GM19239 (cell line): ENCODE results near the gene FNDC3A.
A peak's percentile ranks its signal among the peaks of the same experiment; 100 is the strongest.
"Not testable (repeated sequence)": the region's sequence is repeated elsewhere in the genome, so short reads cannot be mapped to it uniquely, and the experiment has no call there.

Experiments
- DNase-seq: peaks from one replicate; pipeline ENCODE4 v3.0.0; 2011; ENCODE audit warnings: low spot score; ENCODE audit not compliant: insufficient read length
- FAIRE-seq: peaks from 2 replicates; lab custom pipeline; 2011; peaks lifted over from hg19 to GRCh38; lab: Jason Lieb, UNC

The FNDC3A gene

DNA sequence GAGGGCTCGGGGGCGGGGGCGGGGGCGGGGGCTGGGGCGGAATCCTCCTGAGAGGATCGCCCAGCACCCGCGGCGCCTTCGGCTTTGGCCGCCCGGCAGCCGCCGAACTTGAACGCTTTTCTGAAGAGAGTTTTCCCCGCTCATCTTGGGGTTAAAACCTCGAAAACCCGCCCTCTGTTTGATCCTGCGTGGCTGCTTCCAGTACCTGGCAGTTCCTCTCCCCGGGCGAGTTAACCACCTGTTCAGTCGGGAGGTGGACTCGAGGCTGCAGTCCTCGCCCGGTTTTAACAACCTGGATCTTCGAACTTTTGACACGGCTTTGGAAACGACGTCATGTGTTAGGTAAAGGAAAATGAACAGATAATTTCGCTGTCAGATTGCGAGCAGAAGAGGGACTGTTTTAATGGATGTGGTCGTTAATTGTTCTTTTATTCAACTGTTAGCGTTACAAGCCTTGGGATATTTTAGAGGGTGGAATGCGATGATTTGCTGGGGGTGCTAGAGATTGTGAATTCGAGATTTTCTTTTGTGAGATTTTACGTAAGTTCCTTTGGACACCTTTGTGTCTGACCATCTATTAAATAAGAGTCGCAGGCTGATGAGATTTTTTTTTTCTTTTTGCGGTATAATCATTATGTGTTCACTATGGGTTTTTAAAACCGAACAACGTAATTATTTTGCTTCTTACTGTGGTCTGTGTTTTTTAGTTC, 1.0 kb downstream of the FNDC3A start:
- DNase-seq (no peak), FAIRE-seq (peak; percentile 85)

GRCh38 chr13:48977286-48977625, 1.5 kb downstream of the FNDC3A start:
- peak; percentile 70 for FAIRE-seq

DNA sequence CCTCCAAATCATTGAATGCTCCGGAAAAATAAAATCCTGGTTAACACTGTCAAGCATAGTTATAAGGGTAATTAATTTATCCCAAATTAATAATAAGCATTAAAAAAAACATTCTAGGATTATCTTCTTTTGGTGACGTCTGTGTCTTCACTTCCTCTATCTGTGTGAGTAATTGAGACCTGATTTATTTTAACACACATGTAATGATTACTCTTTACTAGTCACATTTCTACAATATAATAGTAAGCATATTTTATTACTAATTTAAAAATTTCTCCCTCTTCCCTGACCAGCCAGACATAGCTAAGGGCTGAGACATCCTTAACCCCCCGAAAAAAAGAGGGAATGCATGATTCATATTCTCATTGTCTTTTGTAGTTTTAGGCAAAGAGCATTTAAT, 2.3 kb downstream of the FNDC3A start:
- peak; percentile 54 for FAIRE-seq

More at GRCh38 chr13:48977286-48977625, 1.5 kb downstream of the FNDC3A start:
- no peak for DNase-seq

GRCh38 chr13:48978942-48979601, 3.4 kb downstream of the FNDC3A start:
- no peak for FAIRE-seq
- no peak for DNase-seq

More for the DNA sequence above, 2.3 kb downstream of the FNDC3A start:
- no peak for DNase-seq

GRCh38 chr13:48979892-48980291, 4.2 kb downstream of the FNDC3A start:
- DNase-seq (no peak), FAIRE-seq (peak; percentile 95)

DNA sequence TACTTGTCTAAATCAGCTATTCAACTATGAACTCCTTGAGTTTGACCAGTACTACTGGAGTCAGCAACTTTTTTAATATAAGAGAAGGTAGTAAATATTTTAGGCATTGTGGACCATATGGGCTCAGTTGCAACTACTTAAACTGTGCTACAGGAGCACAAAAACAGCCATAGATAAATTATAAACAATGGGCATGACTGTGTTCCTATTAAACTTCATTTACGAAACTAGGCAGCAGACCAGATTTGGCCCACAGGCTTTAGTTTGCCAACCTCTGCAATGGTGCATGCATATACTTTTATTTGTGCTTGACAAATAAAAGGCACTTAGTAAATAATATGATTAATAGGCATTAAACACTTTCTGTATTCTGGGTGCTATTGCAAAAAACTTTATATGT, 7.6 kb downstream of the FNDC3A start:
- no peak for DNase-seq
- FAIRE-seq, result no peak

DNA sequence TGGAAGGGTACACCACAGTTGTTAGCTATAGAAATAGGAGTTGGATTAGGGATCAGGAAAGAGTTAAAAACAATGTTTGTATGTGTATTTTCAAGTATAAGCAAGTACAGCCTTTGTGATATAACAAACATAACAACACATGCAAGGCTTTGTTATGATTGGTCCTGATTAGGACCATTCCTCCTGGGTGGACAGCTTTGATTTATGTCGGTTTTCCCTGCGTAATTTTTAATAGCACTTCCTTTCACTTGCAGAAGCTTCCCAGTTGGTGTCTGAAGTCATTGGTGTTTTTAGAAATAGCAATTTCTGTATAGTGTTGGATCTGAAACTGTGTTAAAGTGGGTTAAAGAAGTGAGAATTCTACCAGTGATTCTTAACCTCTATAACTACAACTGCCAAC, 10.0 kb downstream of the FNDC3A start:
- no peak for DNase-seq
- FAIRE-seq, result peak; percentile 8

DNA sequence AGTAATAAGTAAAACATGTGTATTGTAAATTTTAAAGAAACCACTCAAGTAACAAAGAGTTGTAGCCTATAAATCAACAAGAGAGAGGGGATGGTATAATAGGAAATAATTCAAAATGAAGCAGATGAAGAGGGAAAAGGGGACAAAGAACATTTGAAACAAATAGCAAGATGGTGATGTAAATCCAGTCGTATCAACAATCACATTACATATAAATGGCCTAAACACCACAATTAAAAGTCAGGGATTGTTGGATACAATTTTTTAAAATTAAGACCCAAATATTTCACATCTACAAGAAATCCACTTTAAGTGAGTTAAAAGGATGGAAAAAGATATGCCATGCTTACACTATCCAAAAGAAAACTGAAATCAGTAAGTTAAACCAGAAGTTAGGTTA, 15.2 kb downstream of the FNDC3A start:
- FAIRE-seq, result no peak

DNA sequence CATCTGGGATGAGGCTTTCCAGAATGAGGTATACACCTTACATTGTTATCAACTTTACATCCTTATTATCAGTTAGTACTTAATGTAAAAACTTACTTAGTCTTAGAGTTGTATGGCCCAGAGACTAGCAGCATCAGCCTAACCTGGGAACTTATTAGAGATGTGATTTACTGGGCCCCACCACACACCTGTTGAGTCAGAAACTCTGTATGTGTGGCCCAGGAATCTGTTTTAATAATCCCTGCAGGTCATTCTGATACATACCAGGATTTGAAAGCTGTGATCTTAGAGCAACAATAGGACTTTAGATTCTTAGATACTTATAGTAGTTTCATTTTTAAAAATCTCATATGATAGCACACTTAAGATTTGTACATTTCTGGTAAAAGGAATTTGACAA, 17.4 kb downstream of the FNDC3A start:
- DNase-seq (no peak), FAIRE-seq (peak; percentile 28)

More for the DNA sequence above, 15.2 kb downstream of the FNDC3A start:
- no peak for DNase-seq

DNA sequence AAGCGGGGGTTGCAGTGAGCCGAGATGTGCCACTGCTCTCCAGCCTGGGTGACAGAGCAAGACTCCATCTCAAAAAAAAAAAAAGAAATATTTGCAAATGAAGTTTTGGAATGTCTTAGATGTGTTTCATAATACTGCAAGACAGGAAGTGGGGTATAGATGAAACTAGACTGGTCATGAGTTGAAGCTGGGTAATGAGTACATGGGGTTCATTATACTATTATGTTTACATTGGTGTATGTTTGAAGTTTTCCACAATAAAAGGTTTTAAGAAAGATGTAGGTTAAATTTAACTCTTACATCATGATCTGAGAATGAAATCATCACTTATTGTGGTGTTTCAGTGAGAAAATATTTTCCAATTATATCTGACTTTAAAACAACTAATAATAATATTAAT, 19.0 kb downstream of the FNDC3A start:
- FAIRE-seq, result no peak
- no peak for DNase-seq

- DNase-seq, result no peak
- peak; percentile 68 for FAIRE-seq
These were observed 23.1 kb downstream of the FNDC3A start for GRCh38 chr13:48998641-48999292.

- no peak for FAIRE-seq
These were observed 24.5 kb downstream of the FNDC3A start for GRCh38 chr13:49000247-49000646.

DNA sequence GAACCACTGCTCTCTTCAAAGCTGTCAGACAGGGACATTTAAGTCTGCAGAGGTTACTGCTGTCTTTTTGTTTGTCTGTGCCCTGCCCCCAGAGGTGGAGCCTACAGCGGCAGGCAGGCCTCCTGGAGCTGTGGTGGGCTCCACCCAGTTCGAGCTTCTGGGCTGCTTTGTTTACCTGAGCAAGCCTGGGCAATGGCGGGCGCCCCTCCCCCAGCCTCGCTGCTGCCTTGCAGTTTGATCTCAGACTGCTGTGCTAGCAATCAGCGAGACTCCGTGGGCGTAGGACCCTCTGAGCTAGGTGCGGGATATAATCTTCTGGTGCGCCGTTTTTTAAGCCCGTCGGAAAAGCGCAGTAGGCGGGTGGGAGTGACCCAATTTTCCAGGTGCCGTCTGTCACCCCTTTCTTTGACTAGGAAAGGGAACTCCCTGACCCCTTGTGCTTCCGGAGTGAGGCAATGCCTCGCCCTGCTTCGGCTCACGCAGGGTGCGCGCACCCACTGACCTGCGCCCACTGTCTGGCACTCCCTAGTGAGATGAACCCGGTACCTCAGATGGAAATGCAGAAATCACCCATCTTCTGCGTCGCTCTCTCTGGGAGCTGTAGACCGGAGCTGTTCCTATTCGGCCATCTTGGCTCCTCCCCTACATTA, 43.4 kb downstream of the FNDC3A start:
- DNase-seq, FAIRE-seq: not testable (repeated sequence)

More at GRCh38 chr13:49000247-49000646, 24.5 kb downstream of the FNDC3A start:
- no peak for DNase-seq

DNA sequence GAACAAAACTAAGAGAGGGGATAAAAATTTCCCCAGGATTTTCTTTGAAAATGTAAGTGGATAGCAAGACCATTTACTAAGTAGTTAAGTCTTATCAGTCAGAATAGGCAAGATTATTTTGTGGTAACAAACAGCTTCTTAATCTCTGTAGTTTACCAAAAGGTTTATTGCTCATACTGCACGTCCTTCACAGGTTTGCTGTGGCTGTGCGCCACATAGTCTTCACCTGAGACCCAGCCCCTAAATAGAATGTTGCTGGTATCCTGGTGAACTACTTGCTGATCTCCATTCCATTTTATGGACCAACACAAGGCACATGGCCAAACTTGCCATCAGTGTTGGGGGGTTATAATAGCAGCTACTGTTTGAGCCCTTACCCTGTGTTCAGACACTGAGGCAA, 44.6 kb downstream of the FNDC3A start:
- no peak for FAIRE-seq

DNA sequence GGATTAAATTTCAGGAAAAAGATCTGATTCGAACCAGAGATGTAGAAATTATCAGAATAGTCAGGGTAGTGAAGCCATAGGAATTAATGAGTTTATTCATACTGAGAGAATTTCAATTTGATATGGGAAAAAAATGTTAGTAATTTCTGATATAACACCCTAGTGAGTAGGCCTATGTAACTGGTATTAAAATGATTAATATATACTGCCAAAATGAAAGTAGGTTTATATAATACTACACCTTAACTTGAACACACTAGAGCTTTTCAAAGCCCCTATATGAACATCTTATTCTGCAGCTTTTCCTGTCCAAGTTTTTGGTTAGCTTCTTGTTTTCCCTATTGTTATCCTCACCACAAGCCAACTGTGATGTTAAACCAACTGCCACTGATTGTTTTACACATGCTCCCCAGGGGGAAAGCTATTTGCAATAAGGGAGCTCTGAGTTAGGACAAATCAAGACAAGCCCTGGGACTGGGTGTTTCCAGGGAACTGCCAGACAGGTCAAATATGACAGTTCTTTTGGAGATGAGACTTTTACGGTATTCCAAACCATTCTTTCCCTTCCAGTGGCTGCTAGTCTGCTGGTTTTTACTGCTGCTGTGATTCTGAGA, 45.3 kb downstream of the FNDC3A start:
- FAIRE-seq (peak; percentile 33), DNase-seq (no peak)

More for the DNA sequence above, 44.6 kb downstream of the FNDC3A start:
- DNase-seq, result no peak

DNA sequence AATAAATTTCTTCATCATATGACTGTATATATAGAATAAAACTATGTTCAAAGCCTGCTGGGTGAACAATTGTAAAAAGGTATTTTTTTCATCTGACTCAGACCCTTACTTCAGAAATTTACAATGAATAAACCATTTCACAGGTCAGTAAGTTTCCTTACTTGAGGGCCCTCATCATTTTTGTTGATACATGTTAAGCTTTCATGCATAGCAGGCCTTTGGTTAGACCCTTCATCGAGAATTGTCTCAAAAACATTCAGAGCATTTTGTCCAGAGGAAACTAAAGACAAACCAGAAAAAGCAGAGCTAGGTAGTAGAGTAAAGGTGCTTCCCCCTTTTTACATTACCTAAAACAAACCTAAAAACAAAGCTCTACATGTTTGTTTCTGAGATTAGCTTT, 46.2 kb downstream of the FNDC3A start:
- DNase-seq, result no peak
- FAIRE-seq, result no peak

DNA sequence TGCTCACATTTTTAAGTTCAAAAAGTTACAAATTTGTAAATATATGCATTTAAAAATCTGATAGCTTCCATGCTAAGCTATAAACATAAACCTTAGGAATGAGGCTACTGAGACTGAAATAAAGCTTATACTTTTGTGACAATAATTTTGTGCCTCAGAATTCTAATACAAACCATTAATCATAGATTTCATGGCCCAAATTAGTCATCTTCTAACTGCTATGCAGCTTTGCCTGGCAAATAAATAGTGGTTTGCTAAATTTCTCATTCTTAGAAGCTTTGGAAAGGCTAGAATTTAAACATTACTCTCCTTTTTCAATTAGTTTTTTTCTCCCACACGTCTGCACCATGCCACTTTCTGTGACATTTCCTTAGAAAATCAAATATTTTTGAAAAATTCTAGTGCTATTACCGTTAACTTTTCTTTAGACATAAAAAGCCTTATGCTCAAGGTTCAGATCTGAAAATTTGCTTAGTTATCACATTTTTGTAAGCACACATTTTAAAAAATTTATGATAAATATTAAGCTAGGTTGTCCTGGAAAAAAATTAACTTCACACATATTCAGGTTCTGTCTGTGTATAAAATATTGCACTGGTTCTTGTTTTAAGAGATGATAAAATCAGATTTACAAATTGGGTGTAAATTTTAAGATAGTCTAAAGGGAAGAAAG, 46.9 kb downstream of the FNDC3A start:
- FAIRE-seq (no peak), DNase-seq (no peak)

GRCh38 chr13:49023431-49023830, 47.7 kb downstream of the FNDC3A start:
- DNase-seq (no peak), FAIRE-seq (no peak)

DNA sequence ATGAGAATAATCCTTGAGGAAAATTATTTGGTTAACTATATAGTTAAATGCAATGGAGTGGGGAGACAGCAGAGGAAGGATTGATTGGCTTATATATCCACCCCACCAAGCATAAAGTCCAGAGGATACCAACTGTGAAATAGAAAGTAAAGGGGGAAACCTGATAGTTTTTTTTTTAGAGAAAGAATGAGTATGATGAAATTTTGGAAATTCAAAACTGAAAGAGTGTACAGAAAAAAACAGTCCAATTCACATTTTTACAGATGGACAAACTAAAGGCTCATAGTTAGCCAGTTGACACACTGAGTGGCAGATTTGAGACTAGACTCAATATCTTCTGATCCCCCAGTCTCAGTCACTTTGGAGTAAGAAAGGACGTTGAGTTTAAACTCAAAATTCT, 51.1 kb downstream of the FNDC3A start:
- FAIRE-seq, result no peak
- no peak for DNase-seq

DNA sequence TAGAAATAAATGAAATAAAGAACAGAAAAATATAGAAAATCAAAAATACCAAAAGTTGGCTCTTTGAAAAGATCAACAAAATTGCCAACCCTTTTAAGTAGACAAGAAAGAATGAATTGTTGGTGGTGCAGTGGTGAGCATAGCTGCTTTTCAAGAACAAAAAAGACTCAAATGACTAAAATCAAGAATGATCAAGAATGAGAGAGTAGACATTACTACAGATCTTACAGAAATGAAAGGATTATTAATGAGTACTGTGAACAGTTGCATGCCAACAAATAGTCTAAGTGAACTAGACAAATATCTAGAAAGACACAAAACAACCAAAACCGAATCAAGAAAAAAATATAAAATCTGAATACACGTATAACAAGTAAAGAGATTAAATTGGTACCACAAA, 53.9 kb downstream of the FNDC3A start:
- DNase-seq (no peak), FAIRE-seq (no peak)
